ENCODE data around the gene RAB7A.

DNA sequence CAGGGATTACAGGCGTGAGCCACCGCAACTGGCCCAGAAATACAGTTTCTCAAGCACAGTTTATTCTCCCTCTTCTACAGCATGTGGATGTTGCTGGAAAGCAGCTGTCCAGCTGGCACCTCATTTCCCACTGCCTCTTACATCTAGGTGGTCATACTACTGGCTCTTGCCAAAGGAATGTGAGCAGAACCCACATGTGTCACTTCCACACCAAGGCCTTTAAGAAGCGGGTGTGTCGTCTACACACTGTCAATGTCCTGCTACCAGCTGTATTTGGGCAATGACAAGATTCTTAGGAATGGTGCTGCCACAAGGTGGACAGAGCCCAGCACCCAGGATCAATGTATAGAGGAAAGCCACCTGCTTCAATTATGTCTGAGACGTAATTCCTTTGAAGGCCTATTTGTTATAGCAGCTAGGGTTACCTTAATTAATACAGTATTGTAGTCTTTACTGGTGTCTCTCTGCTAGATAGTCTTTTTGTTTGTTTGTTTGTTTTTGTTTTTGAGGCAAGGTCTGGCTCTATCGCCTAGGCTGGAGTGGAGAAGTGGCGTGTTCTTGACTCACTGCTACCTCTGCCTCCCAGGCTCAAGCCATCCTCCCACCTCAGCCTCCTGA is 15.1 kb upstream of the RAB7A start:
- TF ChIP-seq, protein P1, sequence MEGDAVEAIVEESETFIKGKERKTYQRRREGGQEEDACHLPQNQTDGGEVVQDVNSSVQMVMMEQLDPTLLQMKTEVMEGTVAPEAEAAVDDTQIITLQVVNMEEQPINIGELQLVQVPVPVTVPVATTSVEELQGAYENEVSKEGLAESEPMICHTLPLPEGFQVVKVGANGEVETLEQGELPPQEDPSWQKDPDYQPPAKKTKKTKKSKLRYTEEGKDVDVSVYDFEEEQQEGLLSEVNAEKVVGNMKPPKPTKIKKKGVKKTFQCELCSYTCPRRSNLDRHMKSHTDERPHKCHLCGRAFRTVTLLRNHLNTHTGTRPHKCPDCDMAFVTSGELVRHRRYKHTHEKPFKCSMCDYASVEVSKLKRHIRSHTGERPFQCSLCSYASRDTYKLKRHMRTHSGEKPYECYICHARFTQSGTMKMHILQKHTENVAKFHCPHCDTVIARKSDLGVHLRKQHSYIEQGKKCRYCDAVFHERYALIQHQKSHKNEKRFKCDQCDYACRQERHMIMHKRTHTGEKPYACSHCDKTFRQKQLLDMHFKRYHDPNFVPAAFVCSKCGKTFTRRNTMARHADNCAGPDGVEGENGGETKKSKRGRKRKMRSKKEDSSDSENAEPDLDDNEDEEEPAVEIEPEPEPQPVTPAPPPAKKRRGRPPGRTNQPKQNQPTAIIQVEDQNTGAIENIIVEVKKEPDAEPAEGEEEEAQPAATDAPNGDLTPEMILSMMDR (IDR thresholded peaks at IDR 0.05): no peak
- TF ChIP-seq EZH2 (IDR thresholded peaks at IDR 0.05) (no peak), EZH2phosphoT487 (IDR thresholded peaks at IDR 0.05) (no peak)
